Mesothelial cell of epicardium (in vitro differentiated cells): Measurements from ENCODE around the gene VIP. TPM values are rescaled to one million over a fixed set of nuclear protein-coding genes. Genes with fewer than 3 reads are reported as not detected.

Experiments used
- DNase-seq, 2 experiments: peaks; one replicate each; pipeline ENCODE4 v3.0.0; 2021; ENCODE audit warnings: low spot score in 2 of 2; ENCODE audit not compliant: unreplicated experiment in 2 of 2
- H3K27ac Mint-ChIP-seq: 2 replicates; pipeline ENCODE4 v1.8.0; 2021; ENCODE audit warnings: mixed read lengths
- H3K27me3 Mint-ChIP-seq: 2 replicates; pipeline ENCODE4 v1.8.0; 2021; ENCODE audit warnings: low read depth, mixed read lengths
- H3K36me3 Mint-ChIP-seq: 2 replicates; pipeline ENCODE4 v1.8.0; 2021; ENCODE audit warnings: mixed read lengths
- H3K4me1 Mint-ChIP-seq: 2 replicates; pipeline ENCODE4 v1.8.0; 2021; ENCODE audit warnings: mixed read lengths
- H3K4me3 Mint-ChIP-seq: 2 replicates; pipeline ENCODE4 v1.8.0; 2021; ENCODE audit warnings: mild to moderate bottlenecking, moderate library complexity, mixed read lengths
- H3K9me3 Mint-ChIP-seq: 2 replicates; pipeline ENCODE4 v1.8.0; 2021; ENCODE audit warnings: mixed read lengths
- CTCF ChIP-seq: fragments of 200-600 bp; sonication (generic); IDR thresholded peaks from one replicate; pipeline ENCODE4 v1.5.0; 2021; ENCODE audit warnings: antibody characterized with exemption; ENCODE audit not compliant: unreplicated experiment
- total RNA-seq: library from RNA; stranded (reverse); gene quantifications from 3 replicates; pipeline ENCODE4 v1.2.1, GENCODE V29; 2021

VIP gene
- total RNA-seq, 1 donor from 2014 or later: not detected

- no peak for TF ChIP-seq CTCF
- Mint-ChIP-seq H3K4me1 (peaks cover 8% of the 10 kb centered on the region), H3K36me3 (no peaks in the 10 kb centered on the region), H3K9me3 (no peaks in the 10 kb centered on the region), H3K27me3 (no peaks in the 10 kb centered on the region), H3K27ac (no peak overlapping the region), H3K4me3 (no peak overlapping the region)
- DNase-seq: no peak
These were observed 29.6 kb upstream of the VIP start for GRCh38 chr6:152720974-152721373.

- DNase-seq: no peak
- H3K9me3 Mint-ChIP-seq: no peaks in the 10 kb centered on the region
- H3K36me3 Mint-ChIP-seq: no peaks in the 10 kb centered on the region
- no peak overlapping the region for H3K27ac Mint-ChIP-seq
- no peak for TF ChIP-seq CTCF
- H3K4me3 Mint-ChIP-seq: no peak overlapping the region
- H3K27me3 Mint-ChIP-seq: no peaks in the 10 kb centered on the region
- H3K4me1 Mint-ChIP-seq: peaks cover 8% of the 10 kb centered on the region
These were observed 28.6 kb upstream of the VIP start for GRCh38 chr6:152721956-152722355.

- no peak for DNase-seq
- TF ChIP-seq CTCF: no peak
- H3K36me3 Mint-ChIP-seq: no peaks in the 10 kb centered on the region
- H3K9me3 Mint-ChIP-seq: no peaks in the 10 kb centered on the region
- no peak overlapping the region for H3K27ac Mint-ChIP-seq
- H3K27me3 Mint-ChIP-seq: no peaks in the 10 kb centered on the region
- no peak overlapping the region for H3K4me3 Mint-ChIP-seq
- peaks cover 8% of the 10 kb centered on the region for H3K4me1 Mint-ChIP-seq
These were observed 27.2 kb upstream of the VIP start for GRCh38 chr6:152723398-152723797.

GRCh38 chr6:152726313-152726712 is 24.3 kb upstream of the VIP start:
- no peak for TF ChIP-seq CTCF
- H3K9me3 Mint-ChIP-seq: no peaks in the 10 kb centered on the region
- no peak for DNase-seq
- no peaks in the 10 kb centered on the region for H3K36me3 Mint-ChIP-seq
- no peaks in the 10 kb centered on the region for H3K4me1 Mint-ChIP-seq
- peaks cover 1% of the 10 kb centered on the region for H3K27me3 Mint-ChIP-seq
- H3K4me3 Mint-ChIP-seq: no peak overlapping the region
- H3K27ac Mint-ChIP-seq: no peak overlapping the region

GRCh38 chr6:152727507-152727906 is 23.1 kb upstream of the VIP start:
- DNase-seq: no peak
- Mint-ChIP-seq H3K27me3 (peaks cover 1% of the 10 kb centered on the region), H3K4me1 (no peaks in the 10 kb centered on the region), H3K36me3 (no peaks in the 10 kb centered on the region), H3K4me3 (no peak overlapping the region), H3K27ac (no peak overlapping the region), H3K9me3 (peaks cover 4% of the 10 kb centered on the region)
- no peak for TF ChIP-seq CTCF

- Mint-ChIP-seq H3K9me3 (peaks cover 4% of the 10 kb centered on the region), H3K4me1 (no peaks in the 10 kb centered on the region), H3K4me3 (no peak overlapping the region), H3K27me3 (peaks cover 1% of the 10 kb centered on the region), H3K27ac (no peak overlapping the region), H3K36me3 (no peaks in the 10 kb centered on the region)
- TF ChIP-seq CTCF: no peak
- DNase-seq: no peak
These were observed 16.0 kb upstream of the VIP start for GRCh38 chr6:152734630-152735029.
